GM18499 (cell line): ENCODE data around the gene TIGD2.

Experiments
- ATAC-seq: cut with Tn5 transposase; IDR thresholded peaks from one replicate; pipeline ENCODE4 v1.9.1; 2021; ENCODE audit warnings: moderate number of reproducible peaks; ENCODE audit not compliant: insufficient read depth, unreplicated experiment

The TIGD2 gene

DNA sequence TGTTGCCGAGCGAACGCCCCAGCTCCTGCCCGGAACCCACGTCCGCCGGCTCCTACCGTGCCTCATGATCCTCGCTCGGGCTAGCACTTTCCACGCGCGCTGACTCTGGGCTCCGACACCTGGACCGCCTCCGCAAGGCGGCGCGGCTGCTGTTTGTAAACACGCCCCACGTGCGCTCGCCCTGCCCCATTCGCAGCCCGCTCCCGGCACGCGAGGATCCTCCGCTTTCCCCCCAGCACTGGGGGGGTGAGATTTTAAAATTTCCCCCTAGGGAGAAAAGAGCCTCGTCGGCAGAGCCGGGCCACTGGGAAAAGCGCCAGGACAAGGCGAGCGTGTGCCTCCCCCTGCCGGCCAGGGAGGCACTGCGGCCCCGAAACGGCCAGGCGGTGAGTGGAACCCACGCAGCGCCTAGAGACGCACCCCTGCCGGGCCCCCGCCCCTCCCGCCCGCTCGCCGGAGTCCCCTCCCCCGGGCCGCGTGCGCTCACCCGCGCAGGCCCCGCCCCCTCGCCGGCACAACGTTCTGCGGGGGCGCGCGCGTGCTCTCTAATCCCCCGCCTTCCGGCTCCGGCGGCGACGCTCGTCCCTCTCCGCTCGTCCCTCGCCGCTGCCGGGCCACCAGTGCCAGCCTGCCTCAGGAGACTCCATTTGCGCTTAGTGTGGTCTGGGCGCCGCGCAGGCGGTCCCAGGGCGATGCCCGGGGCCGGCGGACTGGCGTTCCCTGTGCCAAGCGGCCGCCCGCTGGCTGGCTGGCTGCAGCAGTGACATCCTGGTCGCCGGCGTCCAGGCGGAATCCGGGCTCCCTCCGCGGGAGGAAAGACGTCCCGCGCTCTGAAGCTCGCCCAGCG is at the start of gene TIGD2:
Gene TIGD2, plus strand, starts transcription at position 548 of the 847 bp plus-strand sequence. CDS start 1,442 bp downstream, outside the sequence.
- ATAC-seq: peak; percentile 69

DNA sequence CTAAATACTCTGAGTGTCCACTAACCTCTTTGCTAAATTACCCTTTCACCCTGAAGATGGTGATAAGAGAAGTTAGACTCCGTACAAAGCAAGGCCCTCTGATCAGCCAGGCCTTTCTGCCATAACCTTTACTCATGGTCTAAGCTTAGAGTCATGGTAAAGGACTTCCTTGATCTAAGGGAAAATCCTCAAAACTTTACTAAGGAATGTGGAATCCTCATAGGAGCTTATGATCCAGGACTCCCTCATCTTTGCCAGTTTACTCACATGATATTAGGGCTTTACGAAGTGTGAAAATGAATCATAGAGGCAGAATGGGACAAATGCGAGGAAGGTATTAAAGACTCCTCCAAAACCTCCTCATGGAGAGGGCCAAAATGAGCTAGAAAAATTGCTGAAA is 46.5 kb upstream of the TIGD2 start:
- no peak for ATAC-seq

DNA sequence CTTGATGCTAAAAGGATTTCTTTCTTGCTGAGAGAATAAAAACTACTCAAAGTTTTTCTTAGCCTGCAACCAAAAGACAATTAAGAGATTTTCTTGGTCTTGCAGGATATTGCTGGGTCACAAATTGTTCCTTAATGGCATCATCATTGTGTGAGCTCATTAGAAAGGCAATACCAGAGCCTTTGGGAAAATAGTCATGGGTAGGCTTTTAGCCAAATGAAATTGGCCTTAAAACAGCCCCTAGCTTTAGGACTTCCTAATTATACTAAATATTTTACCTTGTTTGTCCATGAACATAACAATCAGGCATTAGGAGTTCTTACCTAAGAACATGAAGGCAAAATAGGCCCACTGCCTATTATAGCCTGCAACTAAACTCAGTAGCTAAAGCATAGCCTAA is 43.9 kb upstream of the TIGD2 start:
- ATAC-seq: no peak

DNA sequence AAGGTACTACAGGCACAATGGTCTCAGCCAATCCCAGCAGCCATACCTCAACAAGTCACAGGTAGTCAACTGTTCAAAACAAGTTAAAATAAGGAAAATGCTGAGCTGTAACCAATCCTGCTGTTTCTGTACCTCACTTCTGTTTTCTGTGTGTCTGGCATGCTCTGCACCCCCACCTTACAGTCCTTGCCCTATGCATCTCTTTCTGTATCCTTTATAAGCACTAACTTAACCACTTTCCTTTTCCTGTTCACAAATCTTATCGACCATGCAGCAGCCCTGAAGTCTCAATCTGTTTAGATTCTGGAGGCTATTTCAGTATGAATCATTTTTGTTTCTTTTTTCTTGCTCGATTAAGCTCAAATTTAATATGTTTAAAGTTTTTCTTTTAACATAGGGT is 41.9 kb upstream of the TIGD2 start:
- ATAC-seq: peak; percentile 87

DNA sequence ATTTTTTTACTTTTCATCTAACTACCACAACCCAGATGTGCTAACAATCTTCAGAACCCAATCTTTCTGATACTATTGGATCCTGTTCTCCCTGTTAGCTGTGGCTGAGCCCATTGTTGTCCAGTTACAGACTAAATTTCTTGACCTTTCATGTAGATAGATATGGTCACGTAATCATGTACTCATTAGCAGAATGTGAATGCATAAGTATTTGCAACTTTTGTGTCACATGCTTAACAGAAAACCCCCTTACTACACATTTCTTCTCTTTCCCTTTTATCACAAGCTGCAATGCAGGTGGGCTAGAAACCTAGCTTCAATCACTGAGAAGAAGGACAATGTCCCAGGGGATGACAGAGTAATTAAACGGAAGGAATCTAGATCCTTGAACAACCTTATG is 41.3 kb upstream of the TIGD2 start:
- no peak for ATAC-seq

DNA sequence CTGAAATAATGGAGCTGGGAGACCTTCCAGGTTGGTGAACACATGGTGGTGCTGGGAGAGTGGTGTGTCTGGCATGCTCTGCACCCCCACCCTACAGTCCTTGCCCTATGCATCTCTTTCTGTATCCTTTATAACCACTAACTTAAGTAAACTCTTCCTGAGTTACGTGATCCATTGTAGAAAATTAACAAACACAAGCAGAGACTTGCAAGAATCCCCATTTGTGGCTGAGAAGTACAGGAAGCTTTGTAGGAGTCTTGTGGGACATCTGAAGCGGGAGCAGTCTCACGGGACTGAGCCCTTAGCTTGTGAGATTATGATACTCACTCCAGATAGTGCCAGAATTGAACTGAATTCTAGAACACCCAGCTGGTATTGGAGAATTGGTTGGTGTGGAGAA is 40.0 kb upstream of the TIGD2 start:
- no peak for ATAC-seq

DNA sequence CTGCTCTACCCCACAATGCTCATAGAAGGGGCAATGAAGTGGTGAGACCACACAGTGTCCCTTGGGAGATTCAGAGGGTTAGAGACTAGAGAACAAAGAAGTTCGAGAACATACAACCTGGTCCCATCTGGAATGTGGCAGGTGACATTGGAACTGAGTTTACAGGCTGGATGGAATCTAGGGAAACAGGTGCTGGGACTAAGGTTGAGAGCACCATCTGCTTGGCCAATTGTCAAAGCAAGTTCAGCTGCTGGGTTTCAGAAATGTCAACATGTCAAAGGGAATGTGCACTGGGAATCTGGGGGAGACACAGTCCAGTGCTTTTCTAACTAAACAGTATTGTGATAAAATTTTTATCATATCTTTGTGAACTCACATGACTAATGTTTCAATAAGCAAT is 38.4 kb upstream of the TIGD2 start:
- ATAC-seq: no peak

DNA sequence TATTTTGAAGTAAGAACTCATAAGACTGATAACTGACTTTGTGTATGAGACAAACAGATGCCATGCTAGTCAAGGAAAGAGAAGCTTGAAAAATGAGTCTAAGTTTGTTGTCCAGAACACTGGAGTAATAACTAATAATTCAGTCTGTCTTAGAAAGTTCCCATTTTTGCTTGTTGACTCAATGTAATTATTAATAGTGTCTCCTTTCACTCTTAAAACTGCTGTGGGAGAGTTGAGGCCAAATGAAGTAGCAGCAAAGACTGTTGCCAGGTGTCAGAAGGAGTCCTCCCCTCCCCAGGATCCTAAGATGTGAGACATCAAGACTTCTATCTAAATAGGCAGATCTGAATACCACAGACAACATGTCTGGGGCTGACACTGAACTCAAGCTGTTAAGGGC is 33.6 kb upstream of the TIGD2 start:
- ATAC-seq: no peak

DNA sequence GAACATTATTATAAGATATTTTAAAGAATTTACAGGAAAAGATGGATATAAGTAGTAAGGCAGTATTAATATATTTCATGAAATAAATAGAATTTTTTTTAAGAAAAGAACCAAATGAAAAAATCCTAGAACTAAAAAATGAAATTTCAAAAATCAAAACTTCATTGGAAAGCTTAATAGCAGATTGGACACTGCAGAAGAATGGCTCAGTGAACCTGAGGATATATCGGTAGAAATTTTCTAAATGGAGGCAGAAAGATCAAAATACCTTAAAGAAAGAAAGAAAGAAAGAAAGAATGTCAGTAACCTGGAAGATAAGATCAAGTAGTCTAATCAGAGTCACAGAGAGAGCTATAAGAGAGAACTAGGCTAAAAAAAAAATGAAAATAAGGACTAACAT is 33.0 kb upstream of the TIGD2 start:
- ATAC-seq: no peak

DNA sequence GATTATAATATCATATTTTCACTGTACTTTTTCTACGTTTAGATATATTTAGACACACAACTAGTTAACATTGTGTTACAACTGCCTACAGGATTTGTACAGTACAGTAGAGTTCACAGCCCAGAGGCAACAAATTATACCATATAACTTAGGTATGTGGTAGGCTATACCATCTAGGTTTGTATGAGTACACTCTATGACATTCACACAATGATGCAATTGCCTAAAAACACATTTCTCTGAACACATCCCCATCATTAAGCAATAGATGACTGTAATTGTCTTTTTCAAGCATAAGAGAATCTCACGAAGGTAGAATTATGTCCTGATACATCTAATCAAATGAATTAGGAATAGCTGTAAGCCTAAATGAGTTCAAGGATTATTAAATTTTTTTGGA is 12.3 kb upstream of the TIGD2 start:
- ATAC-seq: no peak

DNA sequence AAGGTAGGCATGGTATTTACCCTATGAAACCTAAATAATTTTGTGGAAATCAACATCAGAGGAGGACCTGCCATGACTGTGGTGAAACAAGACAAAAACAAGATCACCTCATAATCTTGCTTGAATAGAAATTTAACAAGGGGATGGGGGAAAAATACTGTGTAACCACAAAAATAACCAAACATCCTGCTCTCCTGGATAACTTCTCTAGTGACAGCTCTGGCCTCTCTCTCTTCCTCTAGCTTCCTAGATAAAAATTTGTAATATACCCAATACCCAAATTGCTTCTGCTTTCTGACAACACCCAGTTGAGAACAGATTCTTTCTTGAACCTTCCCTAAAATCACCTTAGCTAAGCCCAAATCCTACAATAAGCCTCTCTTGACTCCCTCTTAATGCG is 11.9 kb upstream of the TIGD2 start:
- ATAC-seq: no peak

DNA sequence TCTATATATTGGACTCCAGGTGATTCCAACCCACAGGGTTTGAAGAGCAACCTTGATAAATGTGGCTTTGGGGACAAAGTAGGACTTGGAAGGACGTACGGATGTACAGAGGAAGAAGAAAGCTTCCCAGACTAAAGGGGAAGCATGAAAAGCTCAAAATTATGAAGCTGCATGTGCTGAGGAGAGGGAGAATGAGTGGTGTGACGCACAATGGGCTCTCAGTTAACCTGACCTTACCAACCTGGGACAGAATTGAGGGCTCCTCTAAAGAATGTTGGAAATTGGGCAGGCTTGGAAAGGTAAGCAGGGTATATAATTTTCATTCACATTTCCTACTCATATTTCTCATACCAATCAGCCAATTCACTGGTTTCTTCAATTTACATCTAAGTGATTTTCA is 10.5 kb upstream of the TIGD2 start:
- ATAC-seq: peak; percentile 7

DNA sequence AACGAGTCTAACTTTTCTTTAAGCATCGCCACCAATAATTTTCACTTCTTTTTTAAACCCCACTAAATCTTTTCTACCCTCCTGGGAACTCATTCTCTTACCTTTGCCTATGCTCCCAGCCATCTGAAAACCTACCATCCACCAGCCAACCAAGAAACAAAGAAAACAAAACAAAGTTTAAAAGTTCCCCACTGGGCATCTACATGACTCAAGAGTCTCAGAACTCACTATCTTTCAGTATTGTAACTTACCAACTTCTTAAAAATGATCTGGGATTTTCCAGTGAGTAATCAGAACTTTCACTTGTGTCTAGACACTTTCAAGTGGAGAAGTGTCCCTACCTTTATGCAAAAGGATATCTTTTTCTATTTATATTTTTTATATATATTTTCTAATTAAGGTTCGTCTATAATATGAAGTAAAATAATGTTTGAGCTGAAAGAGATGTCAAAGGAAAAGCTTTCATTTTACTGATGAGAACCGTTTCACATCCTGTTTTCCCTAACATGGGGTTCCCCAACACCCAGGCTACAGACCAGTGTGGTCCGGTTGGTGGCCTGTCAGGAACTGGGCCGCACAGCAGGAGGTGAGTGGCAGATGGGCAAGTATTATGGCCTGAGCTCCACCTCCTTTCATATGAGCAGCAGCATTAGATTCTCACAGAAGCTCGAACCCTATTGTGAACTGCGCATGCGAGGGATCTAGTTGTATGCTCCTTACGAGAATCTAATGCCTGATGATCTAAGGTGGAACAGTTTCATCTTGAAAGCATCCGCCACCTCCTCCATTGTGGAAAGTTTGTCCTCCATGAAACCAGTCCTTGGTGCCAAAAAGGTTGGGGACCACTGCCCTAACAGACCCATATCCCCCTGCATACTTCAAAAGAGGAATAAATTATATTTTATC is 9.8 kb upstream of the TIGD2 start:
- ATAC-seq: peak; percentile 94

DNA sequence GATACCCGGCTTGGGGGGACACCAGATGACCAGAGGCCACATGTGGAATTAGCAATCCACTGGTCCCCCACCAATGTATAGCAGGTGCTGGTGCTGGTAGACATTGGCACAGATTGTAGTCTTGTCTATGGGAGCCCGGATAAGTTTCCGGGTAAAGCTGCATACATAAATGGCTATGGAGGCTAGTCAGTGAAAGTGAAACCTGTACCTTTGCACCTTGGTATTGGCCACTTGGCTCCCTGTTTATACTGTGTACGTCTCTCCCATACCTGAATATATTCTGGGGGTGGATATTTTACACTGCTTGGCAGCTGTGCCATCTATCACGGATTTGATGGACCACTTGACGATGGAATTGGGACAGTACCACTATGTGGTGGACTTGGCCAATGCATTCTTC is 5.6 kb upstream of the TIGD2 start:
- ATAC-seq: no peak

DNA sequence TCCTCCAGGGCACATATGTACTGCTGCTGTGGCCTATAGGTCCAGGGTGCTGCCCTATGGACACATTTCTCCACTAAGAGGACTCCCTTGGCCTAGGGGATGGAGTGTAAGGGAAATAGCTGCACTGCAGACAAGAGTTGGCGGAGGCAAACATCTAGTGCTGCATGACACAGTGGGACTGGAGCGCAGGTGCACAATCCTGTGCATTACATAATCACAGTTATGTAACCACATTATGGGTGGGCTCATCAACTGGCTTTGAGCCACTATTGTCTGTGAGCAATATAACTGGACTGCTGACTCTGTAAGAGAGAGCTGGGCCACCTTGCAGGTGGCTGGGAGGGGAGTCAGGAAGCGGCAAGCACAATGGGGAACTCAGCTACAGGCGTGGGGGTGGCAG is 3.2 kb upstream of the TIGD2 start:
- no peak for ATAC-seq

DNA sequence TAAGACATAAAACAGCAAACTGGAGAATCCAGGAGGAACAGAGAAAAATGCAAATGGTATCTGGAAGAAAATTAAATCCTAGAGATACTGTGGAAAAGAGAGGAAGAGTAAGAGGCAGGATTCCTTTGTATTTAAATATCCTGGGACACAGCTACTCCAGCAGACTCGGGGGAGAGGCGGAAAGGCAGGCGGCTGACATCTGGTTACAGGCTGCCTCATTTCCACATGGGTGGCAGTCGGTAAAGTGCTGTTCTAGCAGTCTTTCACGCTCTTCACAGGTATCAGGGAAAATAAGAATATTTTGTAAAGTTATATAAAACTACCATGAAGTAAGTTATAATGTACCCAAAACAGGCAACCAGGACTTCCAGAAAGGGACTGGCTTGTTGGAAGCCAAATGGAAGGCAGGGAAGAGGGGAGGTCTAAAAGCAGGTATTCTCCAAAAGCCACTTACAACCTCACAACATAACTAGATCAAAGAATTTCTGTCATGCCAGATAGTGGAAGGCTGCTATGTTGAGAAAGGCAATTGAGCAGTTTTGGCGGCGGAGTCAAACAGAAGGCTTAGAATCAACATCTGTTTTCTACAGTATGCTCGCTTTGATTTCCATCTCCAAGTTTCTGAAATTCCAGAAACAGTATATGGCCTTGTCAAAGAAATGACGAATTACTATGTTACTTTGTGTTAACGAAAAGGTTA is 1.3 kb upstream of the TIGD2 start:
- no peak for ATAC-seq

DNA sequence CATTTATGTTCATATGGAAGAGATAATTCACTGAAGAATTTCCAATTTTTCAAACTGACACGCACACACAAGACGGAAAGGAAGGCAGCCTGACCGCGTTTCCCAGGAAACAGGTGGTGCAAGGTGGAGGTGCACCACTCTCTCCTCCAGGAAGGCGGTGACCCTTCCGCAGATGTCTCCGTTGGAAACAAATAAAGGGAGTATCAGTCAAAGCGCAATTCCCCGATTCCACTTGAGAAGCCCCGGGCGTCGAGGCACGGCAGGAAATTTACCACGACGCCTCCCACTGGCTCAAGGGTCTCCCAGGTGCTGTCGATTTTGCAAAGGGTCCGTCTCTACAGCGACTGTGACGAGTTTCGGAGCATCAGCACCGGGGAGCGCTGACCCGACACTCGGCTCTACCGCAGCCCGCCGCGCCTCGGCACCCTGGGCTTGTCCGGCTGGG is 770 bp upstream of the TIGD2 start:
- ATAC-seq: no peak

DNA sequence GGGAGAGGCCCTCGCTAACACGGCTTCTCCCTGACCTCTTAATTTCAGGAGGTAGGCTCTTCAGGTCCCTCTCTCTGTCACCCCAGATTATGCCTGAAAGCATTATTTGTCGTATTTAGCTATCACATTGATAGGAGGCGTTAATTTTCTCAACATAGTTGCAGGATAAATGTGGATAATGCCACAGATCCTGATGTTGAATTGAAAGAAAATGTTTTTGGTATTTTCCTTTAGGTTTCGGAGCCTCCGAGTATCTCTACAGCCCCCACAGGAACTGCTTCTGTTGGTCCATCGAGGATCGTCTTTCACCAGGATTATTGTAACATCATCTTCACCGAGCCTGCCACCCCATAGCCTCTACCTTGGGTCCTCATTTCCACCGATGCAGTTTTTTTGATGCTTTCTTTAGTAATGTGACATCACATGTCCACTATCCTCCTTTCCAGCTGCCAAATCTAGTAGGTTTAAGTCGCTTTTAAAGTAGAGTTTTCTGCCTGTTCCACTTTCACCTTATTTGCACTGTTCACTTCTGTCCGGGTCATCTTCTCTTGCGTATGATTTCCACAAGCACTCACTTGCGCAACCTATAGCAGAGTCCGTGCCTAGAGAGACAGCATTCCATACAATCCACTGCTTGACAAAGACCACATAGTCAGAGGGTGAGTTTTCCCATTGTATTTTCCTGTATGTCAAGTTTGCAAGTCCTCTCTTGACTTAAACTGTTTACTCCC is 665 bp downstream of the TIGD2 start:
- no peak for ATAC-seq

DNA sequence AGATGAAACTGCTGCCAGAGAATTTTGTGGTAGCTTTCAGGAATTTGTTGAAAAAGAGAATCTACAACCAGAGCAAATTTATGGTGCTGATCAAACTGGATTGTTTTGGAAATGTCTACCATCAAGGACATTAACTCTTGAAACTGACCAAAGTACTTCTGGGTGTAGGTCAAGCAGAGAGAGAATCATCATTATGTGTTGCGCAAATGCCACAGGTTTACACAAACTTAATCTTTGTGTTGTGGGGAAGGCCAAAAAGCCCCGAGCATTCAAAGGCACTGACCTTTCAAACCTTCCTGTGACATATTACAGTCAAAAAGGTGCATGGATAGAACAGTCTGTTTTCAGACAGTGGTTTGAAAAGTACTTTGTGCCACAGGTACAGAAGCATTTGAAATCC is 2.1 kb downstream of the TIGD2 start:
- ATAC-seq: no peak

DNA sequence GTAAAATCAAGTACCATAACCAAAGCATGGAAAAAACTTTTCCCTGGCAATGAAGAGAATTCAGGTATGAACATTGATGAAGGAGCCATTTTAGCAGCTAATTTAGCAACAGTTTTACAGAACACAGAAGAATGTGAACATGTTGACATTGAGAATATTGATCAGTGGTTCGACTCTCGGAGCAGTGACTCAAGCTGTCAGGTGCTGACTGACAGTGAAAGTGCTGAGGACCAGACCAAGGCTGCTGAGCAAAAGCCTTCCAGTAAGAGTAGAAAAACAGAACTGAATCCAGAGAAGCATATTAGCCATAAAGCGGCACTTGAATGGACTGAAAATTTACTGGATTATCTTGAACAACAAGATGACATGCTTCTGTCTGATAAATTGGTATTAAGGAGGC is 2.8 kb downstream of the TIGD2 start:
- ATAC-seq: peak; percentile 27
